ENCODE measurements around the gene UNC5C.

DNA sequence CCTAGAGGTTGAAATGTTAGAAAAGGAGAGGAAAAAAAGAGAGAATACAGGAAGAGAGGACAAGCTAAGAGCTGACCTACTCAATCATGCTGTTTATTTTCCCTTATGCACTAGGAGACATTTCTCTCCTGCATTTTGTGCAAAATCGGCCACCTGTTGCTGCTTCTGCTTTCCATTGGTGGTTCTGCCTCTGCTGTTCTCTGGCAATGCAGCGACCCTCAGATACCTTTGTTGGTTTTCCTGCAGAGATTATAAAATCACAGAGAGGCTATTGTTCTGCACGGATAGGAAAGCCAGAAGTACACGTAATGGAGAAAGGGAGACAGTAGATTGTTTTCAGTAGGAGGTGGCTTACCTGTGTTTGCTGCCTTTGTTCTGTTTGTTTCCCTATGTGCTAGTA is 108.9 kb downstream of the UNC5C start:
- TF ChIP-seq, protein P1, sequence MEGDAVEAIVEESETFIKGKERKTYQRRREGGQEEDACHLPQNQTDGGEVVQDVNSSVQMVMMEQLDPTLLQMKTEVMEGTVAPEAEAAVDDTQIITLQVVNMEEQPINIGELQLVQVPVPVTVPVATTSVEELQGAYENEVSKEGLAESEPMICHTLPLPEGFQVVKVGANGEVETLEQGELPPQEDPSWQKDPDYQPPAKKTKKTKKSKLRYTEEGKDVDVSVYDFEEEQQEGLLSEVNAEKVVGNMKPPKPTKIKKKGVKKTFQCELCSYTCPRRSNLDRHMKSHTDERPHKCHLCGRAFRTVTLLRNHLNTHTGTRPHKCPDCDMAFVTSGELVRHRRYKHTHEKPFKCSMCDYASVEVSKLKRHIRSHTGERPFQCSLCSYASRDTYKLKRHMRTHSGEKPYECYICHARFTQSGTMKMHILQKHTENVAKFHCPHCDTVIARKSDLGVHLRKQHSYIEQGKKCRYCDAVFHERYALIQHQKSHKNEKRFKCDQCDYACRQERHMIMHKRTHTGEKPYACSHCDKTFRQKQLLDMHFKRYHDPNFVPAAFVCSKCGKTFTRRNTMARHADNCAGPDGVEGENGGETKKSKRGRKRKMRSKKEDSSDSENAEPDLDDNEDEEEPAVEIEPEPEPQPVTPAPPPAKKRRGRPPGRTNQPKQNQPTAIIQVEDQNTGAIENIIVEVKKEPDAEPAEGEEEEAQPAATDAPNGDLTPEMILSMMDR (IDR thresholded peaks at IDR 0.05): no peak
- TF ChIP-seq EZH2phosphoT487 (IDR thresholded peaks at IDR 0.05): no peak
- no peak for TF ChIP-seq EZH2 (IDR thresholded peaks at IDR 0.05)

All from neural progenitor cell (in vitro differentiated cells).